Spleen (tissue), 7 donors: ENCODE results near the gene PTGES2.

ENCODE experiments used
- CTCF ChIP-seq, 11 experiments: fragments of 200-600 bp in 7 of 11; fragments of 450-650 bp in 4 of 11; sonication (generic) in 4 of 11; IDR thresholded peaks in 8 of 11; conservative IDR thresholded peaks in 3 of 11; 1 replicate in 7 of 11; 2 replicates in 4 of 11; pipeline versions ENCODE4 v1.4.0 to v1.8.0; 2016 to 2021; ENCODE audit warnings: antibody characterized with exemption in 11 of 11, inconsistent platforms in 4 of 11, mild to moderate bottlenecking in 1 of 11
- POLR2A ChIP-seq, 3 donors: fragments of 450-650 bp; IDR thresholded peaks; one replicate each; pipeline ENCODE4 v1.5.1; 2017; ENCODE audit warnings: antibody characterized with exemption in 3 of 3, mild to moderate bottlenecking in 1 of 3
- POLR2AphosphoS5 ChIP-seq, 3 donors: sonication (generic); formaldehyde crosslinking; IDR thresholded peaks; one replicate each; pipeline ENCODE4 v1.5.1; 2017; ENCODE audit warnings: antibody characterized with exemption in 3 of 3
- donor health status: DM: no; HTN: no; CAD: no; lungs with moderate emphysema.
- donor health status: DM: no; HTN: no; CAD: no.
- donor health status: DM: no; HTN: no; CAD: no.

- TF ChIP-seq CTCF (IDR thresholded peaks at IDR 0.05 in 8 of 11, conservative IDR thresholded peaks at IDR 0.05 in 3 of 11) = no peak
- TF ChIP-seq POLR2A (IDR thresholded peaks at IDR 0.05) = no peak
- peak in 1 of 3 donors; percentile 10 for TF ChIP-seq POLR2AphosphoS5 (IDR thresholded peaks at IDR 0.05)
These were observed 28.1 kb downstream of the PTGES2 start for GRCh38 chr9:128099231-128099931.
